Activated T-cell treated with anti-CD3 and anti-CD28 coated beads for 24 hours (primary cell): Measurements from ENCODE around the gene CKMT1A.

Experiments
- DNase-seq: peaks from one replicate; pipeline ENCODE4 v3.0.0-alpha.2; 2020; ENCODE audit warnings: low read depth

The CKMT1A gene

DNA sequence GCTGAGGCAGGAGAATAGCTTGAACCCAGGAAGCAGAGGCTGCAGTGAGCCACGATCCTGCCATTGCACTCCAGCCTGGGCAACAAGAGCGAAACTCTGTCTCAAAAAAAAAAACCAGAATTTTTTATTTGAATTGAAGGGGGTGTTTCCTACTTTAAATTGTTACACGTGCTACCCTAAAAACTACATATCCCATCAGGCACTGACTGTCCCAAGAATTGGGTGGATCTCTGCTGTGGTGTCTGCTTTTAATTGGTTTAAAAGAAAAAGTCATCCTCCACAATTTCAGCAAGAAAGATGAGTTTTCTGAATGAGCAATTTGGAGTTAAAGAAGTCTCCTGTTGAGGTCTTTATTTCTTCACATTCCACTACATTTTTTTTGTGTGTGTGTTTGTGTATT, 54.7 kb downstream of the CKMT1A start:
- no peak for DNase-seq
